ENCODE data around the gene ATG12.

Gene ATG12

DNA sequence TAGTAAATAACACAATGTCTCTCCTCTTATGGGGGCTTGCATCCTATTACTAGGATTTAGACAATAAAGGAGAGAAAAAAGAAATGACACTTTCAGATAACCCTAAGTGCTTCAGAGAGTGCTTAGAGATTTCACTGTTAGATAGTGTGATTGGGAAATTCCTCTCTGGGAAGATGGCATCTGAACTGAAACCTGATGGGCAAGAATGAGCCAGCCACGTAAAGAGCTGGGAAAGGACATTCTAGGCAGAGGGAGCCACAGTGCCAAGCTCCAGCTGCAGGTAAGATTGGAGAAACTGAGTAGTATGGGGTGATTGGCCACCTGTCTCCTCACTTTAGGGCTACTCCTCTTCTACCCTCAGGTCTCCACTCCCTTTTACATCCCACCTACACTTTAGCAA is 39.4 kb downstream of the ATG12 start:
- DNase-seq: no peak

DNA sequence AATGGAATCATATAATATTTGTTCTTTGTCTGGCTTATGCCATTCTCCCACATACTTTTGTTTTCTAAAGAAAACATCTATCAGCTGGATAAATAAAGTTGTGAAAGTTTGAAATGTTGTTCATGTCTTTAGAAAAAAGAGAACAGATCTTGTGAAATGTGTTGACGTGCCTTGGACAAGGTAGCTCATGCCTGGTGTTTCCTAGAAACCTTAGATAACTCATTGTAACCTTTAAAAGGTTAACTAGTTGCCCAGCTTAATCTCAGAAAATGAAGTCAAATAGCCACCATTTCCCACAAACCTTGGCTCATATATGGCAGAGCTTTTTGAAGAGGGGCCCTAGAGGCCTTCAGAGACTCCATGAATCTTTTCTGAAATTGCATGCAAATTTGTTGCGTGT is 40.2 kb downstream of the ATG12 start:
- DNase-seq: no peak

DNA sequence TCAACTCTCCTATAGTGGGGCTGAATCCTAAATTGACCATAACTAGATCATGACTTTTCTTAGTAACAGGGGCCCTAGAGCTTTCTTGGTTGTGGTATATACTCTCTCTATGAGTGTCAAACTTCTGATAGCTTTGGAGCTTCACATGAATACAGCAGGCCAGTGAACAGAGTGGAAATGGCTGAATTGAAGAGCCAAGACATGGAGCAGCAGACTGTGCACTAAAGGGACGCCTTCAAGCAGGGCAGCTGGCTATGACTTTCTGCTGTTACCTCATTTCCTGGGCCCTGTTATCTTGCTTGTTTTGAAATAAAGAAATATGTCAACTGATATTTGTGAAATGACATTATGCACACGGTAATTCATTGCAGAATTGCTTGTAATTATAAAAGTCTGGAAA is 41.3 kb downstream of the ATG12 start:
- no peak for DNase-seq

DNA sequence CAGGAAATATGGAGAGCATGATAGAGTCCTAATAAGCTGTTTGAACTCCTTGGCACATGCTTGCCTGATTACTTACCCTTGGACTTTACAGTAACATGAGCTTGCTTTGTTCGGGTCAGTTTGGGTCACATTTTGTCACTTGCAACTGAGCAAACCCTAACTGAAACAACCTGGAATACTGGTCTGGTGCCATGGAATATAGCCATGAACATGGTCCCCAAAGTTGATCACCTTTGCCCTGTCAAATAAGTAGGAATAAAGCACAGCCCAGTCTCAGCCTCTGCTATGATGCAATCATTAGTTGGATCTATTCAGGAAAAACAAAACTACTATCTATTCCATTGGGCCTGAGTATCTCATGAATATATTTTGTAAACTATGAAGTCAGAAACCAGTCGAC is 43.1 kb downstream of the ATG12 start:
- no peak for DNase-seq

DNA sequence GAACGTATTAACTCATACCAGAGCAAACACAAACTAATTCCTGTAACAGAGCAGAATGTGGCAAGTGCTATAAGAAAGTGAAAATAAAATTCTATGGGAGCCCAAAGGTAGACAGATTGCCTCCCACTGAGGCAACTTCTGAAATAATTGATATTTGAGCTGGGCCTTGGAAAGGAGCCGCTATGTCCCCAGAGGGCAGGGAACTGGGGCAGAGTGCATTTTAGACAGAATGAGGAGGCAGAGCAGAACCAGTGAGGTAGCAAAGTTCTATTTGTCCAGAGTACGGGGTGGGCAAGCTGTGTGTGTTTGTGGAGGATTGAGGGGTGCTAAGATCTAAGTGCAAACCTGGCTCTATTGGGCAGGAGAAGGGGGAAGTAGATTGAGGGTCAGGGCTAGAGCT is 44.7 kb downstream of the ATG12 start:
- no peak for DNase-seq

DNA sequence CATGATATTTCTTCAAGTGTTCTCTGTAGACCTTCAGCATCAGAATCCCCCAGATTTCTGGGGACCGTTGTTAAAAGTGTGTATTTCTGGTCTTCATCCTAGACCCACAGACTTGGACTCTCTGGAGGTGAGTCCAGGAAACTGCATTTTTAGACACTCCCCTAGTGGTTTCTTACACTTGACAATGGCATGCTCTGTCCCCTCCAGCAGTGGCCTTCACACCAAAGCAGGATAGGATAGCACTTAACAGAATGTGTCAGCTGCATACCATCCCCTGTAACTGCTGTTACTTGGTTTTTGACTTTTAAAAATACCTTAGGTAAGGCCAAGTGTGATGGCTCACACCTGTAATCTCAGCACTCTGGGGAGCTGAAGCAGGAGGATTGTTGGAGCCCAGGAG is 45.7 kb downstream of the ATG12 start:
- DNase-seq: no peak

DNA sequence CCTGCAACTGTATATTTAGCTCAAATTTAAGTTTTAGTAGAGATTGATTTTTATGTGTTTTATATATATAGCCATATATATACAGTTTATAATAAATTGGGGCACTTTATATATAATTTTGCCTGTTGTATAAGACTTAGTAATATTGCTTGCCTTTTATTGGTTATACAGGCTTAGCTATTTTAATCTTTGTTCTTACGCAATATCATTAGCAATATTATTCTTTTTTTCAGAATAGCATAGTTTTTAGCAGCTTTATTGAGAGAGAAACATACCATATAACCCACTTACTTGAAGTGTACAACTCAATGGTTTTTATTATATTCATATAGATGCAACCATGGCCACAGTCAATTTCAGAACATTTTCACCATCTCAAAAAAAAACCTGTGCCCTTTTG is 52.9 kb downstream of the ATG12 start:
- no peak for DNase-seq

DNA sequence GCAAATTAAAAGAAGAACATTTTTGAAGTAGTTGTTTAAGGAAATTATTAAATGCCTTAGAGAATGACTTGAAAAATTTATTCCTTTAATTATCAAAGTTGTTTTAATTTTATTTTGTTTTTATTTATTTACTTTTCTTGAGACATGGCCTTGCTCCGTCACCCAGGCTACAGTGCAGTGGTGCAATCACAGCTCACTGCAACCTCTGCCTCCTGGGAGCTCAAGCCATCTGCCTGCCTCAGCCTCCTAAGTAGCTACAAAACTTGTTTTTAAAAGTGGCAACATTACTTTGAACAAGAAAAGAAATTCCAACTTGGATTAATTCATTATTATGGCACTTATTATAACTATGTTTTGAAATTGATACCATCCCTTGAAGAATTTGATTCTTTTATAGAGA is 53.9 kb downstream of the ATG12 start:
- DNase-seq: no peak

DNA sequence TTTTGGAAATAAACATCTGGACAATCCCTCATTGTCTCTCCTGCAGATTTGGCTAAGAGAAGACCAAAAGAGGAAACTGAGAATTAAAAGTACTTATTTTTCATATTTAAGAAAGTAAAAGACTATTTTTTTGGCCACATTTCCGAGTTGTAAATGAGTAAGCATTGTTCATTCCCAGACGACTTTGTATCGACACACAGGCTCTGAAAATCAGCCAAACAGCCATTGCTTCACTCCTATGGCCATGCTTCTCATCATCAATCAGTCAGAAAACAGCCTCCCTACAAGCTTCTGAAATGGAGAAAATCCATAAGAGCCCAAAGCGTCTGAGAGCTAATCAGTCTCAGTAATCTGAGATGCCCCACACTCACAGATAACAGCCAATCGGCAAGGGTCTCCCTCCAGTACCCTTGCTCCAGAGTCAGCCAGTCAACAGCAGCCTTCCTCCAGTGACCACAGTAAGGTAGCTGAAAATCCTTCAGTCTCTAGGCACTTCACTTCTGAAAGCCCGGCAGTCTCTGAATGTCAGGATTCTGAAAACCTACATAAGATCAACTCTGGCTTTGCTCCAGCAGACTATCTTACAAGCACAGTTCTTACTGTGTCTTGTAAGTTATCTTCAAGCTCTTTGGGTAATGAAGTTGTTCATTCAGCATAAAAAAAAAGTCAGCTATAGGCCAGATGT is 55.8 kb downstream of the ATG12 start:
- DNase-seq: no peak

DNA sequence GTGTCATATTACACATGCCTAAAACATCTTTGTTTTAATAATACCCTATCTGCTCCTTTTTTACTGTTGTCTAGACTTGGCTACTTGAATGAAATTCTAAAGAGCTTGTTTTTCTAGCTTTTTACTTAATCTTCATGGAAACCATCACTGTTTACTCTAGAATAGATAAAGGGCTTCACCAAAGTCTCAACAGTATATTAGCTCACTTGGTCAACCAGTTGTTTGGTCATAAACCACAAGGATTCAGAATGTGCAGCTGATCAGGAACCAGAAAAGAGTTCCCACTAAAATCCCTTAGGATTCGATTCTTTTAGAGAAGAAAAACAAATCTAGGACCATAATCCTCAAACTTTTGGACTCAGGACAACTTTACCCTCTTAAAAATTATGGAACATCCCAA is 62.9 kb downstream of the ATG12 start:
- no peak for DNase-seq

Data from left hindlimb (tissue), 1 donor.